Erythroblast (primary cell): ENCODE results near the gene TMSB4X.

Experiments used
- GATA1 ChIP-seq: IDR thresholded peaks from 2 replicates; pipeline ENCODE4 v1.6.1; 2011; ENCODE audit warnings: low read depth, mild to moderate bottlenecking, control low read depth, low read length, moderate library complexity
- POLR2A ChIP-seq: IDR thresholded peaks from 2 replicates; pipeline ENCODE4 v1.6.1; 2011; ENCODE audit warnings: mild to moderate bottlenecking, low read length

- no peak for TF ChIP-seq POLR2A
- no peak for TF ChIP-seq GATA1
Measured at GRCh38 chrX:13013363-13014110, 38.6 kb downstream of the TMSB4X start.
